ENCODE data around the gene BPIFA2.

Gene BPIFA2

GRCh38 chr20:33203444-33203843, 35.5 kb downstream of the BPIFA2 start:
- no peak overlapping the region for H2BK15ac ChIP-seq (ENCODE audit: low read depth, poor library complexity, severe bottlenecking)
- no peak for DNase-seq

GRCh38 chr20:33209789-33210188, 41.8 kb downstream of the BPIFA2 start:
- Histone ChIP-seq H3K4me2 (ENCODE audit: low read length, poor library complexity, severe bottlenecking) (no peak overlapping the region), H3K23ac (ENCODE audit: low read length in 2 of 2) (no peak overlapping the region), H2BK120ac (ENCODE audit: low read depth, low read length) (no peak overlapping the region), H2BK15ac (ENCODE audit: low read depth, poor library complexity, severe bottlenecking) (no peak overlapping the region), H2BK12ac (ENCODE audit: low read length in 2 of 2) (no peak overlapping the region), H4K8ac (ENCODE audit: low read length) (no peak overlapping the region), H3K4me3 (ENCODE audit: insufficient read depth in 1 of 2, low read depth in 1 of 2, low read length in 2 of 2) (no peak overlapping the region), H3K36me3 (ENCODE audit: control insufficient read depth in 1 of 2, insufficient read depth in 2 of 2, low read depth in 1 of 2, low read length in 2 of 2) (no peaks in the 10 kb centered on the region), H3K27me3 (ENCODE audit: control insufficient read depth in 1 of 2, insufficient read depth in 1 of 2, low read length in 2 of 2) (peaks cover 22 to 65% of the 10 kb centered on the region in 2 experiments), H3K9me3 (ENCODE audit: control insufficient read depth, low read length) (no peaks in the 10 kb centered on the region), H3K4me1 (ENCODE audit: control insufficient read depth, insufficient read depth, low read depth, low read length) (peaks cover 3% of the 10 kb centered on the region), H2AFZ (ENCODE audit: low read depth, low read length) (no peak overlapping the region), H3K9ac (ENCODE audit: low read length) (no peak overlapping the region), H4K91ac (ENCODE audit: low read length) (no peak overlapping the region), H3K18ac (ENCODE audit: low read depth in 1 of 2, low read length in 2 of 2) (no peak overlapping the region), H3K14ac (ENCODE audit: low read length in 2 of 2) (no peak overlapping the region), H3K27ac (ENCODE audit: low read length, poor library complexity, severe bottlenecking) (no peak overlapping the region), H2BK5ac (ENCODE audit: low read depth, low read length, poor library complexity, severe bottlenecking) (no peak overlapping the region), H3K79me1 (replicated peaks; ENCODE audit: low read length, poor library complexity, severe bottlenecking) (no peaks in the 10 kb centered on the region), H2AK5ac (ENCODE audit: low read length, severe bottlenecking) (no peak overlapping the region), H3K4ac (ENCODE audit: low read depth in 1 of 2, low read length in 2 of 2) (no peak overlapping the region)
- peak; percentile 61 for DNase-seq
- 10% methylated on average over 13 of the region's 13 CpGs for WGBS

More at GRCh38 chr20:33203444-33203843, 35.5 kb downstream of the BPIFA2 start:
- WGBS, result 84% methylated on average over 2 of the region's 3 CpGs
- Histone ChIP-seq H3K4me3 (ENCODE audit: insufficient read depth in 1 of 2, low read depth in 1 of 2, low read length in 2 of 2) (no peak overlapping the region), H3K27me3 (ENCODE audit: control insufficient read depth in 1 of 2, insufficient read depth in 1 of 2, low read length in 2 of 2) (peaks cover 5 to 60% of the 10 kb centered on the region in 2 experiments), H3K4ac (ENCODE audit: low read depth in 1 of 2, low read length in 2 of 2) (no peak overlapping the region), H3K36me3 (ENCODE audit: control insufficient read depth in 1 of 2, insufficient read depth in 2 of 2, low read depth in 1 of 2, low read length in 2 of 2) (no peaks in the 10 kb centered on the region), H3K9me3 (ENCODE audit: control insufficient read depth, low read length) (no peaks in the 10 kb centered on the region), H2AFZ (ENCODE audit: low read depth, low read length) (no peak overlapping the region), H3K14ac (ENCODE audit: low read length in 2 of 2) (no peak overlapping the region), H3K9ac (ENCODE audit: low read length) (no peak overlapping the region), H2BK12ac (ENCODE audit: low read length in 2 of 2) (no peak overlapping the region), H4K91ac (ENCODE audit: low read length) (no peak overlapping the region), H2BK120ac (ENCODE audit: low read depth, low read length) (no peak overlapping the region), H3K18ac (ENCODE audit: low read depth in 1 of 2, low read length in 2 of 2) (no peak overlapping the region), H3K27ac (ENCODE audit: low read length, poor library complexity, severe bottlenecking) (no peak overlapping the region), H4K8ac (ENCODE audit: low read length) (no peak overlapping the region), H2BK5ac (ENCODE audit: low read depth, low read length, poor library complexity, severe bottlenecking) (no peak overlapping the region), H3K23ac (ENCODE audit: low read length in 2 of 2) (no peak overlapping the region), H3K79me1 (replicated peaks; ENCODE audit: low read length, poor library complexity, severe bottlenecking) (no peaks in the 10 kb centered on the region), H3K4me1 (ENCODE audit: control insufficient read depth, insufficient read depth, low read depth, low read length) (no peaks in the 10 kb centered on the region), H3K4me2 (ENCODE audit: low read length, poor library complexity, severe bottlenecking) (no peak overlapping the region), H2AK5ac (ENCODE audit: low read length, severe bottlenecking) (no peak overlapping the region)

- H2BK12ac ChIP-seq (ENCODE audit: low read length in 2 of 2), result no peak overlapping the region
- no peak overlapping the region for H2AK5ac ChIP-seq (ENCODE audit: low read length, severe bottlenecking)
- H3K4ac ChIP-seq (ENCODE audit: low read depth in 1 of 2, low read length in 2 of 2), result no peak overlapping the region
- H4K8ac ChIP-seq (ENCODE audit: low read length), result no peak overlapping the region
- H3K9me3 ChIP-seq (ENCODE audit: control insufficient read depth, low read length), result no peaks in the 10 kb centered on the region
- H3K9ac ChIP-seq (ENCODE audit: low read length), result no peak overlapping the region
- H2BK15ac ChIP-seq (ENCODE audit: low read depth, poor library complexity, severe bottlenecking), result no peak overlapping the region
- no peak overlapping the region for H4K91ac ChIP-seq (ENCODE audit: low read length)
- peaks cover 3% of the 10 kb centered on the region for H3K4me1 ChIP-seq (ENCODE audit: control insufficient read depth, insufficient read depth, low read depth, low read length)
- H2BK120ac ChIP-seq (ENCODE audit: low read depth, low read length), result no peak overlapping the region
- H3K27ac ChIP-seq (ENCODE audit: low read length, poor library complexity, severe bottlenecking), result no peak overlapping the region
- H3K27me3 ChIP-seq (ENCODE audit: control insufficient read depth in 1 of 2, insufficient read depth in 1 of 2, low read length in 2 of 2), result peaks cover 22 to 65% of the 10 kb centered on the region in 2 experiments
- H3K14ac ChIP-seq (ENCODE audit: low read length in 2 of 2), result no peak overlapping the region
- no peak overlapping the region for H3K4me3 ChIP-seq (ENCODE audit: insufficient read depth in 1 of 2, low read depth in 1 of 2, low read length in 2 of 2)
- no peak for DNase-seq
- no peak overlapping the region for H2AFZ ChIP-seq (ENCODE audit: low read depth, low read length)
- no peaks in the 10 kb centered on the region for H3K36me3 ChIP-seq (ENCODE audit: control insufficient read depth in 1 of 2, insufficient read depth in 2 of 2, low read depth in 1 of 2, low read length in 2 of 2)
- WGBS, result 27% methylated on average over 1 of the region's 1 CpG
- H3K18ac ChIP-seq (ENCODE audit: low read depth in 1 of 2, low read length in 2 of 2), result no peak overlapping the region
- H3K79me1 ChIP-seq (replicated peaks; ENCODE audit: low read length, poor library complexity, severe bottlenecking), result no peaks in the 10 kb centered on the region
- H3K4me2 ChIP-seq (ENCODE audit: low read length, poor library complexity, severe bottlenecking), result no peak overlapping the region
- H3K23ac ChIP-seq (ENCODE audit: low read length in 2 of 2), result no peak overlapping the region
- H2BK5ac ChIP-seq (ENCODE audit: low read depth, low read length, poor library complexity, severe bottlenecking), result no peak overlapping the region
Measured at GRCh38 chr20:33210371-33210770, 42.4 kb downstream of the BPIFA2 start.

GRCh38 chr20:33211817-33212424, 44.0 kb downstream of the BPIFA2 start:
- DNase-seq, result peak; percentile 23
- Histone ChIP-seq H4K8ac (ENCODE audit: low read length) (no peak overlapping the region), H2BK120ac (ENCODE audit: low read depth, low read length) (no peak overlapping the region), H3K36me3 (ENCODE audit: control insufficient read depth in 1 of 2, insufficient read depth in 2 of 2, low read depth in 1 of 2, low read length in 2 of 2) (no peaks in the 10 kb centered on the region), H2BK15ac (ENCODE audit: low read depth, poor library complexity, severe bottlenecking) (no peak overlapping the region), H3K27me3 (ENCODE audit: control insufficient read depth in 1 of 2, insufficient read depth in 1 of 2, low read length in 2 of 2) (peaks cover 22 to 70% of the 10 kb centered on the region in 2 experiments), H3K14ac (ENCODE audit: low read length in 2 of 2) (no peak overlapping the region), H3K4me1 (ENCODE audit: control insufficient read depth, insufficient read depth, low read depth, low read length) (peaks cover 3% of the 10 kb centered on the region), H3K23ac (ENCODE audit: low read length in 2 of 2) (no peak overlapping the region), H2BK5ac (ENCODE audit: low read depth, low read length, poor library complexity, severe bottlenecking) (no peak overlapping the region), H2AFZ (ENCODE audit: low read depth, low read length) (no peak overlapping the region), H3K79me1 (replicated peaks; ENCODE audit: low read length, poor library complexity, severe bottlenecking) (no peaks in the 10 kb centered on the region), H3K27ac (ENCODE audit: low read length, poor library complexity, severe bottlenecking) (no peak overlapping the region), H3K9me3 (ENCODE audit: control insufficient read depth, low read length) (no peaks in the 10 kb centered on the region), H2AK5ac (ENCODE audit: low read length, severe bottlenecking) (no peak overlapping the region), H3K18ac (ENCODE audit: low read depth in 1 of 2, low read length in 2 of 2) (no peak overlapping the region), H3K4me2 (ENCODE audit: low read length, poor library complexity, severe bottlenecking) (no peak overlapping the region), H3K9ac (ENCODE audit: low read length) (no peak overlapping the region), H2BK12ac (ENCODE audit: low read length in 2 of 2) (no peak overlapping the region), H3K4me3 (ENCODE audit: insufficient read depth in 1 of 2, low read depth in 1 of 2, low read length in 2 of 2) (no peak overlapping the region), H3K4ac (ENCODE audit: low read depth in 1 of 2, low read length in 2 of 2) (no peak overlapping the region), H4K91ac (ENCODE audit: low read length) (no peak overlapping the region)
- WGBS, result 13% methylated on average over 5 of the region's 5 CpGs
